ENCODE data around the gene CWC15.

GRCh38 chr11:94964934-94965333 is 8.4 kb downstream of the CWC15 start:
- TF ChIP-seq, protein P1, sequence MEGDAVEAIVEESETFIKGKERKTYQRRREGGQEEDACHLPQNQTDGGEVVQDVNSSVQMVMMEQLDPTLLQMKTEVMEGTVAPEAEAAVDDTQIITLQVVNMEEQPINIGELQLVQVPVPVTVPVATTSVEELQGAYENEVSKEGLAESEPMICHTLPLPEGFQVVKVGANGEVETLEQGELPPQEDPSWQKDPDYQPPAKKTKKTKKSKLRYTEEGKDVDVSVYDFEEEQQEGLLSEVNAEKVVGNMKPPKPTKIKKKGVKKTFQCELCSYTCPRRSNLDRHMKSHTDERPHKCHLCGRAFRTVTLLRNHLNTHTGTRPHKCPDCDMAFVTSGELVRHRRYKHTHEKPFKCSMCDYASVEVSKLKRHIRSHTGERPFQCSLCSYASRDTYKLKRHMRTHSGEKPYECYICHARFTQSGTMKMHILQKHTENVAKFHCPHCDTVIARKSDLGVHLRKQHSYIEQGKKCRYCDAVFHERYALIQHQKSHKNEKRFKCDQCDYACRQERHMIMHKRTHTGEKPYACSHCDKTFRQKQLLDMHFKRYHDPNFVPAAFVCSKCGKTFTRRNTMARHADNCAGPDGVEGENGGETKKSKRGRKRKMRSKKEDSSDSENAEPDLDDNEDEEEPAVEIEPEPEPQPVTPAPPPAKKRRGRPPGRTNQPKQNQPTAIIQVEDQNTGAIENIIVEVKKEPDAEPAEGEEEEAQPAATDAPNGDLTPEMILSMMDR (optimal IDR thresholded peaks at IDR 0.05 in 1 of 3, IDR thresholded peaks at IDR 0.05 in 1 of 3, conservative IDR thresholded peaks at IDR 0.05 in 1 of 3; ENCODE audit: extremely low read depth in 1 of 3, insufficient read depth in 2 of 3, low read length in 3 of 3) = no peak
- TF ChIP-seq EZH2 (IDR thresholded peaks at IDR 0.05; ENCODE audit: low read length) = no peak
